BLaER1 treated with 17β-estradiol and CSF1 and Interleukin-3, amounts not matched to agents 10 nM and 100 nM (cell line): ENCODE measurements around the gene PRDX2.

ENCODE experiments used
- H3K27ac ChIP-seq, 11 experiments: shearing (Covaris generic); formaldehyde crosslinking; 2 replicates each; pipeline ENCODE4 v1.8.1; 2022
- H3K27me3 ChIP-seq, 11 experiments: shearing (Covaris generic); formaldehyde crosslinking; 2 replicates each; pipeline ENCODE4 v1.8.1; 2022
- H3K36me3 ChIP-seq, 11 experiments: shearing (Covaris generic); formaldehyde crosslinking; 2 replicates each; pipeline ENCODE4 v1.8.1; 2022
- H3K4me1 ChIP-seq, 10 experiments: shearing (Covaris generic); formaldehyde crosslinking; 2 replicates each; pipeline ENCODE4 v1.8.1; 2022
- H3K4me2 ChIP-seq, 11 experiments: shearing (Covaris generic); formaldehyde crosslinking; 2 replicates each; pipeline ENCODE4 v1.8.1; 2022
- H3K4me3 ChIP-seq, 10 experiments: shearing (Covaris generic); formaldehyde crosslinking; 2 replicates each; pipeline ENCODE4 v1.8.1; 2022
- H3K9ac ChIP-seq, 11 experiments: shearing (Covaris generic); formaldehyde crosslinking; 2 replicates each; pipeline ENCODE4 v1.8.1; 2022
- H3K9me3 ChIP-seq, 11 experiments: shearing (Covaris generic); formaldehyde crosslinking; replicated peaks in 1 of 11; 2 replicates each; pipeline ENCODE4 v1.8.1; 2022
- H4K20me1 ChIP-seq, 11 experiments: shearing (Covaris generic); formaldehyde crosslinking; 2 replicates each; pipeline ENCODE4 v1.8.1; 2022
- Cebpa-rat ChIP-seq, 11 experiments: shearing (Covaris generic); IDR thresholded peaks; 2 replicates each; pipeline ENCODE4 v1.8.1; 2022

PRDX2 gene

GRCh38 chr19:12786952-12787351 lies 14.6 kb downstream of the PRDX2 start:
- H3K27ac ChIP-seq: peak overlapping the region; percentile 98 to 100 (median 99)
- H3K27me3 ChIP-seq: no peaks in the 10 kb centered on the region
- peak overlapping the region; percentile 90 to 100 (median 99) for H3K4me2 ChIP-seq
- H3K36me3 ChIP-seq: peaks cover 0 to under 1% (median 0%) of the 10 kb centered on the region in 11 experiments; a peak in 1 of 22 replicates
- peak overlapping the region in 6 of 10 experiments; percentile 12 to 49 (median 33); a peak in 7 of 20 replicates for H3K4me3 ChIP-seq
- H4K20me1 ChIP-seq: peaks cover 5 to 6% (median 6%) of the 10 kb centered on the region in 11 experiments
- H3K9ac ChIP-seq: peak overlapping the region; percentile 92 to 99 (median 96)
- no peaks in the 10 kb centered on the region for H3K9me3 ChIP-seq
- TF ChIP-seq Cebpa-rat (IDR thresholded peaks at IDR 0.05): no peak
- H3K4me1 ChIP-seq: peaks cover 65 to 86% (median 83%) of the 10 kb centered on the region in 10 experiments

DNA sequence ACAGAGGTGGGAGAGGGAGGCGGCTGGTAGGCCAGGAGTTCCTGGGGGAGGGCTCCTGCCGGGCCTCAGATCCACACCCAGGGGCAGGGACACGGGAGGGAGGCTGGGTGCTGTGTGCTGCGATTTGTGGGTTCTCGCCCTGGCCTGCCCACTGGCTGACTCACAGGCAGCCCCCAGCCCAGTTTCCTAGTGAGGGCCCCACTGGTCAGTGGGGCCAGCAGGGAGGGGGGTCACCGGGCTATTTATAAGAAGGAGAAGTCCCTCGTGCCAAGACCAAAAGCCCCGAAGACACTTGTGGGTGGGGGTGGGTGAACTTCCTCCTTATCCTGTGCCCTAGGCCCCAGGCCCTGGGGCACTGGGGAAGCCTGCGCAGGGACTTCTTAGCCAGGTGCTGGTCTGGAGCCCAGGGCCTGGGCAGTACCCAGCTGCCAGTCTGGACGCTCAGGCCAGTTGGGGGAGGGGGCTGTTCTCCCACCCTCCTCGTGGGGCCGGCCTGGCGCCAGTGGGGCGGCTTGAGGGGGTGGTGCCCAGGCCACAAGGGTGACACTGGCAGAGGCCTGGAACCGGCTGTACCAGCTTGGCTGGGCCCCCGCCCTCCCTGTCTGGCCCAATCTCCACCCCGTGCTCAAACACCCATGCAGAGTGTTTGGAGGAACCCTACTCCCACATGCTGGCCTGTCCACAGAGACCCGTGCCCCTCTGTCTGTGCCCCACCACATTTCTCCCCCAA lies 15.3 kb downstream of the PRDX2 start:
- no peaks in the 10 kb centered on the region for H3K27me3 ChIP-seq
- peak overlapping the region; percentile 92 to 99 (median 96) for H3K9ac ChIP-seq
- H4K20me1 ChIP-seq: no peaks in the 10 kb centered on the region; a peak in 1 of 22 replicates
- peak overlapping the region; percentile 90 to 100 (median 99) for H3K4me2 ChIP-seq
- H3K4me3 ChIP-seq: peak overlapping the region in 8 of 10 experiments; percentile 8 to 49 (median 30); a peak in 12 of 20 replicates
- TF ChIP-seq Cebpa-rat (IDR thresholded peaks at IDR 0.05): no peak
- peak overlapping the region; percentile 98 to 100 (median 99) for H3K27ac ChIP-seq
- H3K36me3 ChIP-seq: no peaks in the 10 kb centered on the region
- H3K9me3 ChIP-seq: no peaks in the 10 kb centered on the region
- H3K4me1 ChIP-seq: peaks cover 71 to 92% (median 90%) of the 10 kb centered on the region in 10 experiments

GRCh38 chr19:12785431-12786031 lies 16.1 kb downstream of the PRDX2 start:
- Histone ChIP-seq H3K27ac (peak overlapping the region; percentile 98 to 100 (median 99)), H3K9me3 (no peaks in the 10 kb centered on the region), H3K36me3 (no peaks in the 10 kb centered on the region), H3K4me2 (peak overlapping the region; percentile 90 to 100 (median 99)), H3K27me3 (no peaks in the 10 kb centered on the region), H4K20me1 (no peaks in the 10 kb centered on the region), H3K4me1 (peaks cover 72 to 88% (median 86%) of the 10 kb centered on the region in 10 experiments), H3K4me3 (peak overlapping the region in 8 of 10 experiments; percentile 8 to 49 (median 30); a peak in 10 of 20 replicates), H3K9ac (peak overlapping the region; percentile 92 to 99 (median 96))
- no peak for TF ChIP-seq Cebpa-rat (IDR thresholded peaks at IDR 0.05)

- Histone ChIP-seq H4K20me1 (no peaks in the 10 kb centered on the region), H3K27me3 (no peaks in the 10 kb centered on the region), H3K4me2 (peak overlapping the region; percentile 90 to 100 (median 99)), H3K4me1 (peaks cover 75 to 87% (median 85%) of the 10 kb centered on the region in 10 experiments), H3K4me3 (peak overlapping the region in 3 of 10 experiments; percentile 15 to 47 (median 35); a peak in 6 of 20 replicates), H3K9ac (peak overlapping the region; percentile 92 to 99 (median 96)), H3K9me3 (no peaks in the 10 kb centered on the region), H3K36me3 (no peaks in the 10 kb centered on the region), H3K27ac (peak overlapping the region; percentile 98 to 100 (median 99))
- TF ChIP-seq Cebpa-rat (IDR thresholded peaks at IDR 0.05): no peak
Measured at GRCh38 chr19:12784871-12785430, 16.6 kb downstream of the PRDX2 start.

DNA sequence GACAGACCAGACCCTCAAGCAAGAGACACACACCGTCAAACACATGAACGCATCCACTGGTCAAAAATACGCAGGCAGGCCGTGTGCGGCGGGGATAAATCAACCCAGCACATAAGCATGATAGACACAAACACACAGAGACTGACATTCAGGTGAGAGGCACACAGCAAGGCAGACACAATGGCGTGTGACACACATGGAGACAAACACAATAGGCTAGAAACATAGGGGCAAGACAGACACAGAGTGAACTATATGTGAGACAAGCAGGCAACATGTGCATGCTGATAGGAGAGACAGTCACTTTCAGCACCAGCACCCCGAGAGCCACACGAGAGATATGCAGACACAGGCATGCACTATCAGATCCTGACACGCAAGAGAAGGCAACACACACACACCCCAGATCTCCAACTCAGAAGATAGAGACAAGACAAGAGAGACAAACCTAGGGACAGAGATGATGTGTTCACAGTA lies 17.2 kb downstream of the PRDX2 start:
- Histone ChIP-seq H3K27me3 (no peaks in the 10 kb centered on the region), H3K4me3 (peak overlapping the region in 2 of 10 experiments; percentile 15 to 35; a peak in 2 of 20 replicates), H4K20me1 (no peaks in the 10 kb centered on the region), H3K27ac (peak overlapping the region; percentile 98 to 100 (median 99)), H3K36me3 (no peaks in the 10 kb centered on the region), H3K4me1 (peaks cover 81 to 92% (median 89%) of the 10 kb centered on the region in 10 experiments), H3K4me2 (peak overlapping the region; percentile 90 to 100 (median 99)), H3K9me3 (no peaks in the 10 kb centered on the region), H3K9ac (peak overlapping the region; percentile 92 to 99 (median 96))
- TF ChIP-seq Cebpa-rat (IDR thresholded peaks at IDR 0.05): no peak

DNA sequence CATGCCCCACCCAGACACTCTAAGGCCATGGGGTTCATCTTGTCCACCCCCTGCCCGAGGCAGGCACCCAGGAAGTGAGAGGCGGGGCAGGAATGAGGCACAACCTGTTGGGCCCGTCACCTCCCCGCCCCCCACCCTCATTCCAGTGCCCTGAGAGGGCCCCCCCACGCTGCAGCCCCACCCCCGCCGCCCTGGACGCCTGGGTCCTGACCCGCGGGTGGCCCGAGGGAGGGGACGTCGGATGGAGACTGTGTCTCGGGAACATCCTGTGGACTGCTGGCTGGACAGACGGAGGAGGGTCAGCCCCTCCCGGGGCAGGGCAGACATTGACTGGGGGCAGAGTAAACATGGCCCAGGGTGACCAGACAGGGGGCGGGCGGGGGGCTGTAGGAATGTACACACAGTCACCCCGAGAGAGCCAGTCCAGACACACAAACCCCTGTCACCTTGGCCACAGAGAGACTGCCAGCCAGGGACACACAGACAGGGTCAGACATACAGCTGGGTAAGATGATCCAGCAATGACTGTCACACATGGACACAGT lies 17.7 kb downstream of the PRDX2 start:
- peak overlapping the region; percentile 92 to 99 (median 96) for H3K9ac ChIP-seq
- peaks cover 82 to 92% (median 89%) of the 10 kb centered on the region in 10 experiments for H3K4me1 ChIP-seq
- H3K36me3 ChIP-seq: no peaks in the 10 kb centered on the region
- no peak for TF ChIP-seq Cebpa-rat (IDR thresholded peaks at IDR 0.05)
- H3K4me2 ChIP-seq: peak overlapping the region; percentile 90 to 100 (median 99)
- peak overlapping the region; percentile 98 to 100 (median 99) for H3K27ac ChIP-seq
- H3K4me3 ChIP-seq: peak overlapping the region in 8 of 10 experiments; percentile 61 to 72 (median 66); a peak in 8 of 20 replicates
- no peaks in the 10 kb centered on the region for H3K27me3 ChIP-seq
- H4K20me1 ChIP-seq: no peaks in the 10 kb centered on the region
- no peaks in the 10 kb centered on the region for H3K9me3 ChIP-seq

DNA sequence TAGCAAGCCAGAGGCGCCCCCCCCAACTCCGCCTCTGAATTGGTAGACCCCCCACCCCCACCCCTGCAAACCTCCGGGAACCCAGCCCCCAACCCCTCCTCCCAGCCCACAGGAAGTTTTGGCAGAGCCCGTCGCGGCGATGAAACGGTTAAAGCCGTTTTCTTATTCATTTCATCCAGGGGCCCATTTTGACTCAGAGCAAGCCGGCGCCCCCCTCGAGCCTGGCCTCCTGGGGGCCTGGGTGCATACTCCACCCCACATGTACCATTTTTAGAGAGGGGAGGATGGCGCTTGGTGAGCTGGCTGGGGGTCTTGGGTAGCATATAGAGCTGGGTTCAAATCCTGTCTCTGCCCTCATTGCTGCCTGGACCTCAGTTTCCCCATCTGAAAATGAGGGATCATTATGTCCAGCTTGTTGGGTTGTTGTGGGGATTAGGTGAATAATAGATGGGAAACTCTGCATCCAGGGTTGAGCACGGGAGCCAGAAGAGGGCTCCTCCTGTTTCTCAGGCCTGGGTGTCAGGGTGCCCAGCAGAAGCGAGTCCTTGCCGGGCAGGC lies 18.2 kb downstream of the PRDX2 start:
- peak overlapping the region; percentile 98 to 100 (median 99) for H3K27ac ChIP-seq
- H3K4me2 ChIP-seq: peak overlapping the region; percentile 90 to 100 (median 99)
- no peaks in the 10 kb centered on the region for H4K20me1 ChIP-seq
- no peaks in the 10 kb centered on the region for H3K27me3 ChIP-seq
- no peaks in the 10 kb centered on the region for H3K36me3 ChIP-seq
- H3K9ac ChIP-seq: peak overlapping the region; percentile 87 to 99 (median 96)
- peaks cover 83 to 92% (median 89%) of the 10 kb centered on the region in 10 experiments for H3K4me1 ChIP-seq
- no peaks in the 10 kb centered on the region for H3K9me3 ChIP-seq
- no peak for TF ChIP-seq Cebpa-rat (IDR thresholded peaks at IDR 0.05)
- H3K4me3 ChIP-seq: peak overlapping the region; percentile 55 to 72 (median 66)
